Activated CD4-positive, alpha-beta T cell treated with anti-CD3 and anti-CD28 coated beads for 1 hour (primary cell): Measurements from ENCODE around the gene ALPI.

Source experiments
- DNase-seq: peaks from one replicate; pipeline ENCODE4 v3.0.0-alpha.2; 2020

ALPI gene

GRCh38 chr2:232486558-232487384, 30.8 kb downstream of the ALPI start:
- no peak for DNase-seq

DNA sequence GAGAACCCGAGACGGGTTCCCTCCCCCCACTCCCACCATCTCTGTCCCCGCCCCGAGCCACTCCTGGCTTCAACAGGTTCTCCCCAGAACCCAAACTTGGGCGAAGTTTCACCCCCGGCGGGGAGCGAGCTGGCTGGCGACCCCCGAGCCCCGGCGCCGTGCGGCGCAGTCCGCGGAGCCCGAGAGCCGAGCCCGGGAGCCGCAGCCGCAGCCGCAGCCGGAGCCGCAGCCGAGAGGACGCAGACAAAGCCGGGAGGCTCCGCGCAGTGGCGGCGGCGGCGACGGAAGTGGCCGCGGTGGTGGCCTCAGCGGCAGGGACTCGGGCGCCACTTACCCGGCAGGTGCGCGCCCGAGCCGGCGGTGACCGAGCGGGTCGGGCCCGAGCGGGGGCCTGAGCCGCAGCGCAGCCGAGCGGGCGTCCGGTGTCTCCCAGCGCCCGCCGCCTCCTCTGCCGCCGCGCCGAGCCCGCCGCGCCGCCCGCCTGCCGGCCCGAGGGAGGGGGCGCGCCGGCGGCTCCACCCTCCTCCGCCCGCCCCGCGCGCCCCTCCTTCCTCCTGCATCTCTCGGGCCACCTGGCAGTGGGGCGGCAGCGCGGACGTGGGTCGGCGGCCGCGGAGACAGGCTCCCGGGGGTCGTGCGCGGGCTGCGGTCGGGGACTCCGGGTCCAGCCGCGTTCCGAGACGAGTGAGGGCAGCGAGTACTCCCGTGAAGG, 31.6 kb downstream of the ALPI start, which contains the start of gene ECEL1:
Gene ECEL1, minus strand, starts transcription at position 450 of the 712 bp plus-strand sequence. CDS start 1,181 bp downstream, outside the sequence.
- no peak for DNase-seq

- no peak for DNase-seq
These were observed 32.3 kb downstream of the ALPI start for GRCh38 chr2:232488097-232488711.

- DNase-seq = no peak
These were observed 32.9 kb downstream of the ALPI start for GRCh38 chr2:232488721-232489300.

GRCh38 chr2:232489516-232490220, 33.7 kb downstream of the ALPI start:
- no peak for DNase-seq

GRCh38 chr2:232490221-232491138, 34.5 kb downstream of the ALPI start:
- DNase-seq = no peak

GRCh38 chr2:232491139-232491780, 35.3 kb downstream of the ALPI start:
- no peak for DNase-seq

DNA sequence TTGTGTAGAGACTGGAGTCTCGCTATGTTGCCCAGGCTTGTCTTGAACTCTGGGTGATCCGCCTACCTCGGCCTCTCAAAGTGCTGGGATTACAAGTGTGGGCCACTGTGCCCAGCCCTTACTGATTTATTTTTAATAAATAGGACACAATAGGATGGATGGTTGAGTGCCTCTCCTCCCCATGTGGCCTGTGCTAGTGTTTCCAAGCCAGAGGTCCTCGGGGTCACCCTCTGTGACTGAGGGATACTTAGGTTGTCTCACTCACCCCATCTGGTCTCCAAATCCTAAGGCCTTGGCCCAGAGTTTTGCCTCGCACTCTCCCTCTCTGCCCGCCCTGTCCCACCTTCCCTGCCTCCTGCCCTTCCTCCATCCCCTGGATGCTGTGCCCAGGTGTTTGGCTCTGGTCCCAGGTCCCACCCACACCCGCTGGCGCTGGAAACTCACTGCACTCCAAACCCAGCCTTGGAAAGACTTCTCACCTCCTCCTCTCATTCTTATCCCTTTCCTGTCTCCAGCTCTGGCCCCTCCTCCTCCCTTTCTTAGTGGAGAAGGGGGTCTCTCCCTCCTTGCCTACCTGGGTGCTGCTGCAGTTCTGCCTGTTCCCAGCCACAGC, 36.4 kb downstream of the ALPI start:
- DNase-seq = no peak

DNA sequence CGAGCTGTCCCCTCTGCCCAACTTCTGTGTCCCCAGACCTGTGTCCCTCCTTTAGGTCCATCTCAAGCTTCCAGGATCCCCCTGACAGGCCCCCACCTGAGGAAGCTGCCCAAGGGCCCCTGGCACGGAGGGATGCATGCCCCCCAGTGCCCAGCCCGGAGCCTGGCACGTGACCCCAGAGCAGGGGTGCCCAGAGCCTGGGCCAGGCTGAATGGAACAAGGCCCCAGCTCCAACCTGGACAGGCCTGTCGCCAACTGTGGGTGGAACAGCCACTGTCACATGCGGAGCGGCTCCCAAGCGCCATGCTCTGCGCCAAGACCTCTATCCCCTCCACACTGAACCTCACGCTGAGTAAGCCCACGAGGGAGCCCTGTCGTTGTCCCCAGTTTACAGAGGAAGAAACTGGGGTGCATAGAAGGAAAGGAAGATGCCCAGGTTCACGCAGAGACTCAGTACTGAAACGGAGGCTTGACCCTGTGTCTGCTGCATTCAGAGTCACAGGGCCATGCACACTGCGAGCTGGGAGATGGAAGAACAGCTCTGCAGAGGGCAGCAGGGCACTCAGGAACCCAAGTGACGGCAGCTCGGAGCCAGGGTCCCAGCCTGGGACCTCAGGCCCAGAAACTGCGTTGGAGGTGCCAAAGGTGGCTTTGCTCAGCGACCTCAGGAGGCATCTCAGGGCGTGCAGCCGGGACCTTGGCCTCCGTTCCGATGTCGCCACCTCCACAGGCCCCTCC, 37.2 kb downstream of the ALPI start:
- DNase-seq = no peak

GRCh38 chr2:232493701-232494474, 37.9 kb downstream of the ALPI start:
- DNase-seq = no peak

- no peak for DNase-seq
These were observed 38.6 kb downstream of the ALPI start for GRCh38 chr2:232494542-232494941.

GRCh38 chr2:232495292-232495691, 39.3 kb downstream of the ALPI start:
- DNase-seq = no peak

- DNase-seq = no peak
These were observed 40.7 kb downstream of the ALPI start for GRCh38 chr2:232496501-232497270.

DNA sequence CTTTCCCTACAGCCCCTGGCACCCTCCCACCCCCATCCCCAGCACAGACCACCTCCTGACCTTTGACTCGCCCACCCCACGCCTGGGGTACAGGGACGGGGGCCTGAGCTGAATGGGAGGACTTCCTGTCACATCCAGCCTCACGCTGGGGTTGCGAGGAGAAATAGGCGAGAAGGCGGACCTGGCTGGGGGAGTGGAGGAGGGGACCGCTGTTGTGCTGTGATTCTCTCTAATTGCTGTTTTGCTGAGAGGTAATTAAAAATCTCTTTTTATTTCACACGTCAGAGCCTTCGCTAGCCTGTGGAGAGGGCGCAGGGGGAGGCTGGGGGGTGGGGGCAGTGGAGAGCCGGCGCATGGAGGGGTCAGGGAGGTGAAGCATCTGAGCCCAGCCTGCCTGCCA, 41.4 kb downstream of the ALPI start:
- no peak for DNase-seq

DNA sequence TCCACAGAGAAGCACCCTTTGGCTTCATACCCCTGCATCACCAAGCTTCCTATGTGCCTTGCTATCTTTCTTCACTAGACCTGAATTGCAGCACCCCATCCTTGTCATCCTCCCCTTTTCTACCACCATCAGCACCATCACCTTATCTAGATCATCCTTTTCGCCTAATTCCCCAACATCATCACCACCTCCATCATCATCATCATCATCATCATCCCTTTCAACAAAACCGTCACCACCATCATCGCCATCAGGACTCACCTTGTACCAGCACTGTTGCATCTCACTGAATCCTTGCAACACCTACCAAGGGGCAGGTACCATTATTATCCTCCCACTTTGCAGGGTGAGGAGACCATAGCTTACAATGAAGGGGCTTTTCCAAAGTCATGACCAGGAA, 42.5 kb downstream of the ALPI start:
- DNase-seq = no peak

- no peak for DNase-seq
These were observed 45.4 kb downstream of the ALPI start for GRCh38 chr2:232501331-232501771.

DNA sequence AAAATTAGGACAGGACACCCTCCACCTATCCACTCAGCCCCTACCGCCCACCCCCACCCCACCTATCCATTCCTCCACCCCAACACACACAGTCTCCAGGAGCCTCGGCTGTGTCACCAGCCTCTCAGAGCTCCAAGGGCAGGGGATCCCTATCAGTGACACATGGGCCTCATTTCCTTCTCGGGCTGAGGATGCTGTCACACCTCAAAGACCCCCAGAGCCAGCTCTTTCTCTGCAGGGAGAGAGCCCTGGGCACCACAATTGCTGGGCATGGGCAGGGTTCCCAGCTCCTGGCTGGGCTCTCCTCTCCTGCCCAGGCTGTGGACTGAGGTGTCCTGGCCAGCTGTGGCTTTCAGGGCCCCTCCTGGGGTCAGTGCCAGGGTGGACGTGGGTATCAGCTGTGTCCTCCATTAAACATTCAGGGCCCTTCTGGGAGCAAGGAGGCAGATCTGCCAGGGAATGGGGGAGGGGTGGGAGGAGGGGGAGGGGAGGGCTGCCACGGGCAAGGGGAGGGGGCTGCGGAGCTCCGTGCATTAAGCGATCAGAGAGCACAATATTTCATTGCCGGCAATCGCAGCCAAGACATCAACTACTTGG, 45.9 kb downstream of the ALPI start:
- DNase-seq = no peak

- no peak for DNase-seq
These were observed 46.6 kb downstream of the ALPI start for GRCh38 chr2:232502511-232502910.
